HFFc6 (cell line): ENCODE measurements around the gene SOX4. TPM values are rescaled to one million over a fixed set of nuclear protein-coding genes. Genes with fewer than 3 reads are reported as not detected.

ENCODE experiments used
- DNase-seq: peaks from one replicate; pipeline ENCODE4 v3.0.0-alpha.2; 2018
- H3K27ac Mint-ChIP-seq: 2 replicates; pipeline ENCODE4 v1.8.0; 2020; ENCODE audit warnings: mild to moderate bottlenecking, mixed read lengths
- H3K27me3 Mint-ChIP-seq: 2 replicates; pipeline ENCODE4 v1.8.0; 2021; ENCODE audit warnings: mild to moderate bottlenecking, moderate library complexity, mixed read lengths; ENCODE audit not compliant: insufficient read depth
- H3K36me3 Mint-ChIP-seq: 2 replicates; pipeline ENCODE4 v1.8.0; 2021; ENCODE audit warnings: low read depth, mixed read lengths
- H3K4me1 Mint-ChIP-seq: 2 replicates; pipeline ENCODE4 v1.8.0; 2020; ENCODE audit warnings: low read depth, mixed read lengths
- H3K4me3 Mint-ChIP-seq: 2 replicates; pipeline ENCODE4 v1.8.0; 2020; ENCODE audit warnings: mild to moderate bottlenecking, moderate library complexity, mixed read lengths
- H3K9me3 Mint-ChIP-seq: 2 replicates; pipeline ENCODE4 v1.8.0; 2020; ENCODE audit warnings: mild to moderate bottlenecking, mixed read lengths
- CTCF ChIP-seq: fragments of 200-600 bp; sonication (generic); IDR thresholded peaks from 2 replicates; pipeline ENCODE4 v1.5.0; 2021; ENCODE audit warnings: antibody characterized with exemption, mild to moderate bottlenecking
- total RNA-seq, 6 experiments: library from RNA; stranded (reverse); fragmentation: NEBNext Ultra II Directional; extraction: Animal tissue kit (Norgen Biotek cat#: 25700); gene quantifications; 2 replicates in 1 of 6; 3 replicates in 5 of 6; pipeline ENCODE4 v1.2.3, GENCODE V29; 2021

The SOX4 gene
- total RNA-seq, 6 experiments from 2014 or later, result 3.3 to 6.4 (median 3.6) TPM

GRCh38 chr6:21597801-21598673 lies 4.5 kb downstream of the SOX4 start:
- no peak for TF ChIP-seq CTCF
- H3K4me3 Mint-ChIP-seq, result peak overlapping the region; percentile 98
- peaks cover 33% of the 10 kb centered on the region for H3K4me1 Mint-ChIP-seq
- peak; percentile 8 for DNase-seq
- no peaks in the 10 kb centered on the region for H3K9me3 Mint-ChIP-seq
- peak overlapping the region; percentile 65; the same call in 1 of the 2 replicates for H3K27ac Mint-ChIP-seq
- H3K36me3 Mint-ChIP-seq, result no peaks in the 10 kb centered on the region
- H3K27me3 Mint-ChIP-seq, result no peaks in the 10 kb centered on the region

GRCh38 chr6:21598674-21599023 lies 5.1 kb downstream of the SOX4 start:
- no peaks in the 10 kb centered on the region for H3K27me3 Mint-ChIP-seq
- TF ChIP-seq CTCF, result no peak
- no peaks in the 10 kb centered on the region for H3K36me3 Mint-ChIP-seq
- no peak for DNase-seq
- H3K27ac Mint-ChIP-seq, result no peak overlapping the region
- H3K4me1 Mint-ChIP-seq, result peaks cover 33% of the 10 kb centered on the region
- peak overlapping the region; percentile 98 for H3K4me3 Mint-ChIP-seq
- H3K9me3 Mint-ChIP-seq, result no peaks in the 10 kb centered on the region

- Mint-ChIP-seq H3K36me3 (no peaks in the 10 kb centered on the region), H3K9me3 (no peaks in the 10 kb centered on the region), H3K4me3 (peak overlapping the region; percentile 98; the same call in 1 of the 2 replicates), H3K27ac (no peak overlapping the region), H3K4me1 (peaks cover 33% of the 10 kb centered on the region), H3K27me3 (no peaks in the 10 kb centered on the region)
- DNase-seq, result no peak
- no peak for TF ChIP-seq CTCF
Observed at GRCh38 chr6:21599051-21599696, 5.6 kb downstream of the SOX4 start.

GRCh38 chr6:21601339-21601923 lies 7.9 kb downstream of the SOX4 start:
- H3K4me1 Mint-ChIP-seq, result peaks cover 23% of the 10 kb centered on the region
- no peak overlapping the region for H3K27ac Mint-ChIP-seq
- H3K27me3 Mint-ChIP-seq, result peaks cover under 1% of the 10 kb centered on the region; the same call in 1 of the 2 replicates
- no peak overlapping the region for H3K4me3 Mint-ChIP-seq
- H3K9me3 Mint-ChIP-seq, result no peaks in the 10 kb centered on the region
- DNase-seq, result no peak
- no peaks in the 10 kb centered on the region for H3K36me3 Mint-ChIP-seq
- TF ChIP-seq CTCF, result no peak

- TF ChIP-seq CTCF, result no peak
- H3K27ac Mint-ChIP-seq, result no peak overlapping the region
- peaks cover 1% of the 10 kb centered on the region; the same call in 1 of the 2 replicates for H3K27me3 Mint-ChIP-seq
- H3K4me1 Mint-ChIP-seq, result peaks cover 18% of the 10 kb centered on the region
- H3K36me3 Mint-ChIP-seq, result 0 out of 2 replicates have a peak, but pooled peaks cover under 1% of the 10 kb centered on the region
- DNase-seq, result no peak
- H3K9me3 Mint-ChIP-seq, result no peaks in the 10 kb centered on the region
- H3K4me3 Mint-ChIP-seq, result no peak overlapping the region
Observed at GRCh38 chr6:21601932-21602390, 8.4 kb downstream of the SOX4 start.
